ENCODE measurements around the gene GMIP.

The GMIP gene

GRCh38 chr19:19661141-19661674 is 17.8 kb upstream of the GMIP start:
- no peak for DNase-seq
- in situ Hi-C loops (cut with HindIII; ENCODE audit: low pct_ligation_motif_present, low pct_unique_long_range_greater_than_20kb, low sequenced_read_pairs): no loop called here

- DNase-seq: no peak
- in situ Hi-C loops (cut with HindIII; ENCODE audit: low pct_ligation_motif_present, low pct_unique_long_range_greater_than_20kb, low sequenced_read_pairs): no loop called here
Measured at GRCh38 chr19:19659646-19660245, 16.3 kb upstream of the GMIP start.

GRCh38 chr19:19657397-19657783 is 13.9 kb upstream of the GMIP start:
- DNase-seq: no peak
- in situ Hi-C loops (cut with HindIII; ENCODE audit: low pct_ligation_motif_present, low pct_unique_long_range_greater_than_20kb, low sequenced_read_pairs): no loop called here

GRCh38 chr19:19656451-19657396 is 13.3 kb upstream of the GMIP start:
- in situ Hi-C loops (cut with HindIII; ENCODE audit: low pct_ligation_motif_present, low pct_unique_long_range_greater_than_20kb, low sequenced_read_pairs): no loop called here
- no peak for DNase-seq

GRCh38 chr19:19655641-19656343 is 12.3 kb upstream of the GMIP start:
- in situ Hi-C loops (cut with HindIII; ENCODE audit: low pct_ligation_motif_present, low pct_unique_long_range_greater_than_20kb, low sequenced_read_pairs): no loop called here
- DNase-seq: no peak

GRCh38 chr19:19655051-19655594 is 11.7 kb upstream of the GMIP start:
- in situ Hi-C loops (cut with HindIII; ENCODE audit: low pct_ligation_motif_present, low pct_unique_long_range_greater_than_20kb, low sequenced_read_pairs): no loop called here
- no peak for DNase-seq

GRCh38 chr19:19654441-19654840 is 11.0 kb upstream of the GMIP start:
- DNase-seq: no peak
- in situ Hi-C loops (cut with HindIII; ENCODE audit: low pct_ligation_motif_present, low pct_unique_long_range_greater_than_20kb, low sequenced_read_pairs): no loop called here

GRCh38 chr19:19653597-19654147 is 10.2 kb upstream of the GMIP start:
- in situ Hi-C loops (cut with HindIII; ENCODE audit: low pct_ligation_motif_present, low pct_unique_long_range_greater_than_20kb, low sequenced_read_pairs): no loop called here
- no peak for DNase-seq

- in situ Hi-C loops (cut with HindIII; ENCODE audit: low pct_ligation_motif_present, low pct_unique_long_range_greater_than_20kb, low sequenced_read_pairs): no loop called here
- peak; percentile 6 for DNase-seq
Measured at GRCh38 chr19:19652482-19653295, 9.2 kb upstream of the GMIP start.

GRCh38 chr19:19651076-19651475 is 7.6 kb upstream of the GMIP start:
- DNase-seq: no peak
- in situ Hi-C loops (cut with HindIII; ENCODE audit: low pct_ligation_motif_present, low pct_unique_long_range_greater_than_20kb, low sequenced_read_pairs): no loop called here

- DNase-seq: no peak
- in situ Hi-C loops (cut with HindIII; ENCODE audit: low pct_ligation_motif_present, low pct_unique_long_range_greater_than_20kb, low sequenced_read_pairs): no loop called here
Measured at GRCh38 chr19:19650331-19650730, 6.9 kb upstream of the GMIP start.

GRCh38 chr19:19649580-19649995 is 6.1 kb upstream of the GMIP start:
- in situ Hi-C loops (cut with HindIII; ENCODE audit: low pct_ligation_motif_present, low pct_unique_long_range_greater_than_20kb, low sequenced_read_pairs): no loop called here
- no peak for DNase-seq

- no peak for DNase-seq
- in situ Hi-C loops (cut with HindIII; ENCODE audit: low pct_ligation_motif_present, low pct_unique_long_range_greater_than_20kb, low sequenced_read_pairs): no loop called here
Measured at GRCh38 chr19:19649155-19649554, 5.7 kb upstream of the GMIP start.

- DNase-seq: no peak
- in situ Hi-C loops (cut with HindIII; ENCODE audit: low pct_ligation_motif_present, low pct_unique_long_range_greater_than_20kb, low sequenced_read_pairs): no loop called here
Measured at GRCh38 chr19:19647037-19647835, 3.8 kb upstream of the GMIP start.

- DNase-seq: no peak
- in situ Hi-C loops (cut with HindIII; ENCODE audit: low pct_ligation_motif_present, low pct_unique_long_range_greater_than_20kb, low sequenced_read_pairs): no loop called here
Measured at GRCh38 chr19:19645233-19645870, 1.9 kb upstream of the GMIP start.

- in situ Hi-C loops (cut with HindIII; ENCODE audit: low pct_ligation_motif_present, low pct_unique_long_range_greater_than_20kb, low sequenced_read_pairs): no loop called here
- DNase-seq: no peak
Measured at GRCh38 chr19:19644054-19644388, 564 bp upstream of the GMIP start.
